PC-9 (cell line): ENCODE results near the gene NOTCH3. TPM values are rescaled to one million over a fixed set of nuclear protein-coding genes. Genes with fewer than 3 reads are reported as not detected.

ENCODE experiments used
- BruUV-seq: library from RNA; stranded (reverse); fragments of 400-500 nt; replicated peaks from 2 replicates; lab custom pipeline; 2021; lab: Mats Ljungman, UMichigan
- CTCF ChIA-PET: fragments of 300-600 bp; sonication (Branson Sonifier 250); formaldehyde crosslinking; loops from one replicate; lab custom pipeline; 2022; ENCODE audit warnings: antibody characterized with exemption; lab: Charles Lee
- POLR2A ChIA-PET: fragments of 300-600 bp; sonication (Branson Sonifier 250); formaldehyde crosslinking; loops from one replicate; lab custom pipeline; 2022; ENCODE audit warnings: antibody characterized with exemption; ENCODE audit not compliant: unreplicated experiment; lab: Charles Lee
- DNase-seq, 2 experiments: peaks; one replicate each; pipeline versions ENCODE4 v3.0.0 to v3.0.0-alpha.2; 2015 to 2022; ENCODE audit warnings: mixed read lengths in 1 of 2
- H2AFZ ChIP-seq: fragments of 200-600 bp; sonication (generic); 2 replicates; pipeline ENCODE4 v1.8.1; 2017; ENCODE audit warnings: antibody characterized with exemption
- H3F3A ChIP-seq: fragments of 200-600 bp; sonication (generic); 2 replicates; pipeline ENCODE4 v1.8.1; 2017; ENCODE audit warnings: antibody characterized with exemption, mild to moderate bottlenecking, low read depth; ENCODE audit not compliant: insufficient read depth
- H3K27ac ChIP-seq: fragments of 200-600 bp; sonication (generic); 2 replicates; pipeline ENCODE4 v1.6.1; 2016; ENCODE audit warnings: mixed run types
- H3K27me3 ChIP-seq: fragments of 200-600 bp; sonication (generic); 2 replicates; pipeline ENCODE4 v1.6.1; 2016; ENCODE audit warnings: low read depth, mixed run types; ENCODE audit not compliant: insufficient read depth
- H3K36me3 ChIP-seq: fragments of 200-600 bp; sonication (generic); 2 replicates; pipeline ENCODE4 v1.6.1; 2016; ENCODE audit warnings: low read depth, mixed run types
- H3K4me1 ChIP-seq: fragments of 200-600 bp; sonication (generic); replicated peaks from 2 replicates; pipeline ENCODE4 v1.6.1; 2016; ENCODE audit warnings: mixed run types; ENCODE audit not compliant: insufficient read depth
- H3K4me2 ChIP-seq: fragments of 200-600 bp; sonication (generic); 2 replicates; pipeline ENCODE4 v1.6.1; 2017; ENCODE audit warnings: mixed run types
- H3K4me3 ChIP-seq: fragments of 200-600 bp; sonication (generic); 2 replicates; pipeline ENCODE4 v1.6.1; 2016; ENCODE audit warnings: mixed run types
- H3K79me2 ChIP-seq: fragments of 200-600 bp; sonication (generic); 2 replicates; pipeline ENCODE4 v1.6.1; 2017; ENCODE audit warnings: low read depth, mixed run types
- H3K9me2 ChIP-seq: fragments of 200-600 bp; sonication (generic); 2 replicates; pipeline ENCODE4 v1.8.1; 2017; ENCODE audit warnings: mild to moderate bottlenecking; ENCODE audit not compliant: insufficient read depth
- H3K9me3 ChIP-seq: fragments of 200-600 bp; sonication (generic); 2 replicates; pipeline ENCODE4 v1.8.1; 2016; ENCODE audit warnings: low read depth; ENCODE audit not compliant: insufficient read depth
- H4K20me1 ChIP-seq: fragments of 200-600 bp; sonication (generic); 2 replicates; pipeline ENCODE4 v1.8.1; 2017; ENCODE audit not compliant: insufficient read depth
- CTCF ChIP-seq: fragments of 200-600 bp; sonication (generic); conservative IDR thresholded peaks from 2 replicates; pipeline ENCODE4 v1.6.1; 2017; ENCODE audit warnings: mixed run types, antibody characterized with exemption, mild to moderate bottlenecking, moderate library complexity
- EZH2 ChIP-seq: fragments of 200-600 bp; sonication (generic); IDR thresholded peaks from 2 replicates; pipeline ENCODE4 v1.8.0; 2017; ENCODE audit warnings: antibody characterized with exemption, low read depth
- intact Hi-C: fragments of 100-400 bp; cut with micrococcal nuclease; formaldehyde crosslinking; loops from one replicate; pipeline ENCODE4 v1.10.0; 2022; ENCODE audit not compliant: unreplicated experiment
- total RNA-seq: library from RNA; stranded (reverse); gene quantifications from 2 replicates; pipeline ENCODE4 v1.2.3, GENCODE V29; 2021

Gene NOTCH3
- total RNA-seq, 1 experiment from 2014 or later = 115 TPM

DNA sequence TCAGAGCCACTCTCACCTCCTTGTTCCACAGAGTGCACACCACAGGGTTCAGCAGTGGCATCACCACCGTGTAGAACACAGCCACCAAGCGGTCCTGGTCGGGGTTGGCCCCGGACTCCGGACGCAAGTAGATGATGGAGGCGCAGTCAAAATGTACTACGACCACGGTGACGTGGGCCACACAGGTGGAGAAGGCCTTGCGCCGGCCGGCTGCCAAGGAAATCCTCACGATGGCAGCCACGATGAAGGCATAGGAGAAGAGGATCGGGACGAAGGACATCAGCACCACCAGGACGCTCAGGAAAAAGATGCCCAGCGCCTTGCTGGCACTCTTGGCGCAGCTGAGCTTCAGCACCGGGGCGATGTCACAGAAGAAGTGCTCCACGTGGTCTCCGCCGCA is 59.7 kb downstream of the NOTCH3 start:
- no peak overlapping the region for H3K27ac ChIP-seq
- H4K20me1 ChIP-seq = no peaks in the 10 kb centered on the region
- intact Hi-C loops = no loop called here
- BruUV-seq = no TSS peak
- H2AFZ ChIP-seq = no peak overlapping the region
- no peak for DNase-seq
- H3K4me2 ChIP-seq = no peak overlapping the region
- H3K27me3 ChIP-seq = no peaks in the 10 kb centered on the region
- no peak for TF ChIP-seq CTCF
- no peak for TF ChIP-seq EZH2
- no peaks in the 10 kb centered on the region for H3K36me3 ChIP-seq
- no peaks in the 10 kb centered on the region for H3K9me2 ChIP-seq
- H3K79me2 ChIP-seq = no peaks in the 10 kb centered on the region
- ChIA-PET POLR2A (no interaction called here), CTCF (interaction anchor here (0.7 kb wide), 1 partner anchor 101 kb away, joined by 3 read pairs; no protein-coding TSS in a partner anchor)
- peaks cover 13% of the 10 kb centered on the region for H3F3A ChIP-seq
- peaks cover 18% of the 10 kb centered on the region for H3K4me1 ChIP-seq
- H3K9me3 ChIP-seq = peaks cover 15% of the 10 kb centered on the region; the same call in 1 of the 2 replicates
- H3K4me3 ChIP-seq = no peak overlapping the region

DNA sequence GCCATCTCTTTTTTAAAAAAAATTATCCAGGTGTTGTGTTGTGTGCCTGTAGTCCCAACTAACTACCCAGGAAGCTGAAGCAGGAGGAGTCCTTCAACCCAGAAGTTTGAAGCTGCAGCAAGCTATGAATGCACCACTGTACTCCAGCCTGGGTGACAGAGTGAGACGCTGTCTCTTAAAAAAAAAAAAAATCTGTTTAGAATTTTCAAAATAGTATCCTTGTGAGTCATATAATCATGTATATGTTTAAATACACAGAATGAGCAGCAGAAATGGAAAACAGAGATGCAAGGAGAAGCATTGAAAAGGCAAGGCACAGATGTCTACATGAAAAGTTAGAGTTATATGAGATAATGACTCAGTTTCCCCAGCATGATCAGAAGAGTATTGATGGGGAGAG is 62.4 kb downstream of the NOTCH3 start:
- DNase-seq = no peak
- no peaks in the 10 kb centered on the region for H3K27me3 ChIP-seq

DNA sequence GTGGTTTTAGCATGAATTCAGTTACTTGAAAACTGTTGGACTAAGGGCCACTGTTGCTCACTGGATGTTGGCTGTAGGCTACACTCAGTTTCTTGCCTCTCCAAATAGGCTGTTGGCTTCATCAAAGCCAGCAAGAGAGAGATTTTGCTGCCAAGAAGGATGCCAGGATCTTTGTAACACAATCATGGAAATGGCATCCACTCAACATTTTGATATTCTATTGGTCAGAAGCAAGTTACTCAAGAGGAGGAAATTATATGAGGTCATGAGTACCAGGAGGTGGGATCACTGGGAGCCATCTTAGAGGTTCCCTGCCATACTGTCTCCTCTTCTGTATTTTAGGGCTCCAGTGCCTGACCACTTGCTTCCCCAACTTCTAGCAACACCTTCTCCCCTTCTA is 63.0 kb downstream of the NOTCH3 start:
- no peak overlapping the region for H3K4me3 ChIP-seq
- H3F3A ChIP-seq = peaks cover 21% of the 10 kb centered on the region
- TF ChIP-seq EZH2 = no peak
- TF ChIP-seq CTCF = no peak
- no peaks in the 10 kb centered on the region for H4K20me1 ChIP-seq
- H3K36me3 ChIP-seq = no peaks in the 10 kb centered on the region
- no peaks in the 10 kb centered on the region for H3K79me2 ChIP-seq
- POLR2A ChIA-PET = no interaction called here
- intact Hi-C loops = no loop called here
- no TSS peak for BruUV-seq
- CTCF ChIA-PET = no interaction called here
- peaks cover 7% of the 10 kb centered on the region; the same call in 1 of the 2 replicates for H3K9me3 ChIP-seq
- no peak overlapping the region for H3K4me2 ChIP-seq
- no peaks in the 10 kb centered on the region for H3K9me2 ChIP-seq
- peaks cover 27% of the 10 kb centered on the region for H3K4me1 ChIP-seq
- H3K27ac ChIP-seq = no peak overlapping the region
- H3K27me3 ChIP-seq = no peaks in the 10 kb centered on the region
- H2AFZ ChIP-seq = no peak overlapping the region
- no peak for DNase-seq

More for the DNA sequence above, 62.4 kb downstream of the NOTCH3 start:
- no peaks in the 10 kb centered on the region for H3K36me3 ChIP-seq
- H2AFZ ChIP-seq = no peak overlapping the region
- H3K9me2 ChIP-seq = no peaks in the 10 kb centered on the region
- no peak overlapping the region for H3K27ac ChIP-seq
- H3K4me2 ChIP-seq = no peak overlapping the region
- no peaks in the 10 kb centered on the region for H3K79me2 ChIP-seq
- ChIA-PET POLR2A (no interaction called here), CTCF (no interaction called here)
- H3K9me3 ChIP-seq = peaks cover 9% of the 10 kb centered on the region; the same call in 1 of the 2 replicates
- TF ChIP-seq EZH2 (no peak), CTCF (no peak)
- peaks cover 27% of the 10 kb centered on the region for H3K4me1 ChIP-seq
- peaks cover 21% of the 10 kb centered on the region for H3F3A ChIP-seq
- no peaks in the 10 kb centered on the region for H4K20me1 ChIP-seq
- BruUV-seq = no TSS peak
- intact Hi-C loops = no loop called here
- no peak overlapping the region for H3K4me3 ChIP-seq
